GF-D8 (cell line): ENCODE measurements around the gene ITPR1.
"Not testable (repeated sequence)": the region's sequence is repeated elsewhere in the genome, so short reads cannot be mapped to it uniquely, and the experiment has no call there.

Source experiments
- DNase-seq: peaks from one replicate; lab custom pipeline; 2025; lab: John Stamatoyannopoulos, UW

ITPR1 gene

GRCh38 chr3:4493014-4493940, at the start of gene ITPR1:
ITPR1 (plus strand) TSS chr3:4493348; CDS start chr3:4516492, 23,144 bp downstream.
- peak; percentile 98 for DNase-seq

GRCh38 chr3:4447295-4447999, 45.7 kb upstream of the ITPR1 start:
- no peak for DNase-seq

- no peak for DNase-seq
Observed at GRCh38 chr3:4448187-4448586, 45.0 kb upstream of the ITPR1 start.

- DNase-seq = no peak
Observed at GRCh38 chr3:4449043-4449805, 43.9 kb upstream of the ITPR1 start.

- no peak for DNase-seq
Observed at GRCh38 chr3:4454142-4454541, 39.0 kb upstream of the ITPR1 start.

GRCh38 chr3:4456780-4457179, 36.4 kb upstream of the ITPR1 start:
- DNase-seq = not testable (repeated sequence)

- no peak for DNase-seq
Observed at GRCh38 chr3:4458961-4459360, 34.2 kb upstream of the ITPR1 start.

GRCh38 chr3:4460334-4460733, 32.8 kb upstream of the ITPR1 start:
- no peak for DNase-seq

- DNase-seq = no peak
Observed at GRCh38 chr3:4461468-4462090, 31.6 kb upstream of the ITPR1 start.

- no peak for DNase-seq
Observed at GRCh38 chr3:4462369-4463040, 30.6 kb upstream of the ITPR1 start.

- DNase-seq = no peak
Observed at GRCh38 chr3:4464576-4464975, 28.6 kb upstream of the ITPR1 start.

- peak; percentile 23 for DNase-seq
Observed at GRCh38 chr3:4466741-4467521, 26.2 kb upstream of the ITPR1 start, which contains the start of gene SUMF1. SUMF1 (minus strand) TSS chr3:4467269; CDS start chr3:4467245, 24 bp downstream.

- DNase-seq = no peak
Observed at GRCh38 chr3:4467522-4467867, 25.7 kb upstream of the ITPR1 start.

GRCh38 chr3:4471907-4472306, 21.2 kb upstream of the ITPR1 start:
- DNase-seq = no peak

- no peak for DNase-seq
Observed at GRCh38 chr3:4472312-4472711, 20.8 kb upstream of the ITPR1 start.

- no peak for DNase-seq
Observed at GRCh38 chr3:4472766-4473165, 20.4 kb upstream of the ITPR1 start.

GRCh38 chr3:4474683-4475490, 18.3 kb upstream of the ITPR1 start:
- peak; percentile 83 for DNase-seq

- DNase-seq = no peak
Observed at GRCh38 chr3:4475804-4476203, 17.3 kb upstream of the ITPR1 start.

GRCh38 chr3:4476496-4476895, 16.7 kb upstream of the ITPR1 start:
- peak; percentile 3 for DNase-seq

- DNase-seq = peak; percentile 36
Observed at GRCh38 chr3:4478261-4478660, 14.9 kb upstream of the ITPR1 start.
